NT2/D1 (cell line): ENCODE results near the gene XIRP1.

ENCODE experiments used
- DNase-seq: peaks from one replicate; pipeline ENCODE4 v3.0.0-alpha.2; 2011; ENCODE audit warnings: low read depth, low spot score
- H3K27me3 ChIP-seq: 2 replicates; pipeline ENCODE4 v1.6.0; 2011; ENCODE audit warnings: mild to moderate bottlenecking; ENCODE audit not compliant: insufficient read length, insufficient read depth
- H3K36me3 ChIP-seq: 2 replicates; pipeline ENCODE4 v1.6.1; 2011; ENCODE audit warnings: mild to moderate bottlenecking, low read length, mixed read lengths; ENCODE audit not compliant: insufficient read depth, insufficient read length
- H3K4me1 ChIP-seq: 2 replicates; pipeline ENCODE4 v1.5.1; 2011; ENCODE audit not compliant: insufficient read depth, insufficient read length
- H3K4me3 ChIP-seq: 2 replicates; pipeline ENCODE4 v1.5.1; 2011; ENCODE audit warnings: low read depth; ENCODE audit not compliant: insufficient read length
- H3K9ac ChIP-seq: 2 replicates; pipeline ENCODE4 v1.6.0; 2011; ENCODE audit warnings: low read depth; ENCODE audit not compliant: insufficient read length
- H3K9me3 ChIP-seq: 2 replicates; pipeline ENCODE4 v1.5.1; 2011; ENCODE audit warnings: mild to moderate bottlenecking, low read length; ENCODE audit not compliant: insufficient read depth
- SUZ12 ChIP-seq: IDR thresholded peaks from 2 replicates; pipeline ENCODE4 v1.6.1; 2011; ENCODE audit not compliant: insufficient read length, insufficient read depth; ENCODE audit errors: extremely low read depth
- YY1 ChIP-seq: IDR thresholded peaks from 2 replicates; pipeline ENCODE4 v1.6.1; 2011; ENCODE audit not compliant: insufficient read length, insufficient read depth
- ZNF274 ChIP-seq: IDR thresholded peaks from 2 replicates; pipeline ENCODE4 v1.6.1; 2011; ENCODE audit warnings: mild to moderate bottlenecking, low read depth, low read length

XIRP1 gene

GRCh38 chr3:39190281-39191025 lies 1.9 kb downstream of the XIRP1 start:
- Histone ChIP-seq H3K4me1 (peaks cover 10% of the 10 kb centered on the region), H3K9ac (no peak overlapping the region), H3K27me3 (no peaks in the 10 kb centered on the region), H3K36me3 (no peaks in the 10 kb centered on the region), H3K4me3 (no peak overlapping the region), H3K9me3 (no peaks in the 10 kb centered on the region)
- no peak for DNase-seq
- no peak for TF ChIP-seq ZNF274
- TF ChIP-seq SUZ12: no peak
- no peak for TF ChIP-seq YY1

- no peak overlapping the region for H3K9ac ChIP-seq
- H3K27me3 ChIP-seq: no peaks in the 10 kb centered on the region
- H3K36me3 ChIP-seq: no peaks in the 10 kb centered on the region
- no peaks in the 10 kb centered on the region for H3K9me3 ChIP-seq
- peaks cover 10% of the 10 kb centered on the region for H3K4me1 ChIP-seq
- peak; percentile 71 for DNase-seq
- TF ChIP-seq YY1 (no peak), SUZ12 (no peak), ZNF274 (no peak)
- H3K4me3 ChIP-seq: no peak overlapping the region
Observed at GRCh38 chr3:39189959-39190269, 2.5 kb downstream of the XIRP1 start.

GRCh38 chr3:39189150-39189958 lies 3.0 kb downstream of the XIRP1 start:
- Histone ChIP-seq H3K9me3 (no peaks in the 10 kb centered on the region), H3K9ac (no peak overlapping the region), H3K36me3 (no peaks in the 10 kb centered on the region), H3K4me3 (no peak overlapping the region), H3K27me3 (no peaks in the 10 kb centered on the region), H3K4me1 (peaks cover 10% of the 10 kb centered on the region)
- TF ChIP-seq YY1 (no peak), ZNF274 (no peak), SUZ12 (no peak)
- DNase-seq: no peak

- peaks cover 10% of the 10 kb centered on the region for H3K4me1 ChIP-seq
- DNase-seq: no peak
- no peaks in the 10 kb centered on the region for H3K36me3 ChIP-seq
- no peak overlapping the region for H3K4me3 ChIP-seq
- no peaks in the 10 kb centered on the region for H3K9me3 ChIP-seq
- no peak for TF ChIP-seq YY1
- TF ChIP-seq SUZ12: no peak
- no peak for TF ChIP-seq ZNF274
- H3K27me3 ChIP-seq: no peaks in the 10 kb centered on the region
- H3K9ac ChIP-seq: no peak overlapping the region
Observed at GRCh38 chr3:39188271-39189149, 3.9 kb downstream of the XIRP1 start.

GRCh38 chr3:39187372-39188155 lies 4.8 kb downstream of the XIRP1 start:
- peaks cover 10% of the 10 kb centered on the region for H3K4me1 ChIP-seq
- DNase-seq: no peak
- H3K9me3 ChIP-seq: no peaks in the 10 kb centered on the region
- H3K4me3 ChIP-seq: no peak overlapping the region
- no peaks in the 10 kb centered on the region for H3K27me3 ChIP-seq
- no peak overlapping the region for H3K9ac ChIP-seq
- TF ChIP-seq SUZ12: no peak
- no peak for TF ChIP-seq YY1
- TF ChIP-seq ZNF274: no peak
- H3K36me3 ChIP-seq: no peaks in the 10 kb centered on the region

- DNase-seq: no peak
- H3K4me1 ChIP-seq: peaks cover 6% of the 10 kb centered on the region
- H3K36me3 ChIP-seq: no peaks in the 10 kb centered on the region
- no peak overlapping the region for H3K9ac ChIP-seq
- H3K9me3 ChIP-seq: no peaks in the 10 kb centered on the region
- H3K27me3 ChIP-seq: no peaks in the 10 kb centered on the region
- no peak overlapping the region for H3K4me3 ChIP-seq
- TF ChIP-seq ZNF274 (no peak), SUZ12 (no peak)
Observed at GRCh38 chr3:39186692-39187151, 5.7 kb downstream of the XIRP1 start.
